Measurements from ENCODE around the gene BARHL2. TPM values are rescaled to one million over a fixed set of nuclear protein-coding genes. Genes with fewer than 3 reads are reported as not detected.

BARHL2 gene
- total and polyA plus RNA-seq, 2 of the 4 experiments (the other 2 are of a cell fraction): not detected

DNA sequence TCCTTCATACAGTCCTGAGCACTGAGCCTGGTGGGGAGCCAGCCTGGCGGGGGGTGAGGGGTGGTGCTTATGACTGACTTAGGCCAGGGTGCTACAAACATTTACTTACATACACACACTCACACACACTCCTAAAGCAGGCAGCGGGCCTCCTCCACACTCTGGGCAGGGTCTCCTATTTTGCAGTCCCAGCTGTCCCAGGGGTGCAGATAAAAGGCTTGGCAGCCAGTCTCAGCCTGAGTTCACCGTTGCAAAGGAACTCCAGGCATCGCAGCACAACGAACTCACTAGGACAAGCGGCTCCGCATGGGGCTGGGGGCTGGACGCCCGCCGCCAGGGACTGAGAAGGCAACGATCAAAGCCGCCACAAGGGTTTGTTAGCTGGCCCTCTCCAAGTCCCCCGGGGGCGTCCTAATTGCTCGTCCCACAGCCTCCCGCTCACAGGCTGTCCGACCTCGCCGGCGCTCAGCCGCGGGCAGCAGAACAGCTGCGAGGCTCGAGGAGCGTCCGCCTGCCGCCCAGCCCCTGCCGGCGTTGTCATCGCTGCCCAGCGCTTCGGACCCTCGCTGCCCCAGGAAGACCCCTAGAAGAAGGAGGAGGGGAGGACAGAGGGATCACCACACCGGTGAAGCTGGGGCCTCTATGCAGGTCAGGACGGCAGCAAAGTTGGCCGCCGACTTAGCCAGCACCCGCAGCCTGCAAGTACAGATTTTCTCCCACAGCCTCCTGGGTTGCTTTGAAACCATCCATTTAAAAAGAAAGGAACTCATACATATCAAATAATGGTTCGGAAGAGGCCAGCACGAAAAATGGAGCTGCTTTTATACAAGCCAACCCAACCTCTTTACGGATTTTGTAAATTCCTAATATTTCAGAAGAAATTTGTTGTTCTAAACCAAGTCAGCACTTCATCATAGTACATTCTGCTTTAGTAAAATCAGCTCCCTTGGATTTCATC is 6.2 kb downstream of the BARHL2 start (continued):
- TF ChIP-seq MXI1 (IDR thresholded peaks at IDR 0.05; ENCODE audit: borderline replicate concordance, low read depth, low read length) (no peak), CHD1 (IDR thresholded peaks at IDR 0.05; ENCODE audit: low read depth, low read length) (no peak), POLR2A (IDR thresholded peaks at IDR 0.05; ENCODE audit: low read depth, low read length) (no peak)

DNA sequence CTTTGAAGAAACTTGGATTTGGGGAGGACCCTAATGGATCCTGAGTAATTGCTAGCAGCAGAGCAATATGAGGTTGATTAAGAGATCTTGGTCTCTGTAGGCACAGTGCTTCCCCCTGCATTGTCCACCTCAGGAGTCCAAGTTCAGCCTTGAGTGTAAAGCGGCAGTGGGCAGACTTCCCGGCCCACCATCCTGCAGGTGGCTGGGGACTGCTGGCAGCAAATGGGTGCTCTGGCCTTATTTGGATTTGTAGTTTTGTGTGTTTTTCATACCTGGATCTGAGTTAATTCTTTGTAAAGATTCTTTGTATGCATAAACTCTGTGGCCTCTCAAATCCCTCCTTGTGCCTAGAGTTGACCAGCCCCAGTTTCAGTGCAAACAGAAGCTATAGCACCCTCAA is 7.6 kb downstream of the BARHL2 start:
- Histone ChIP-seq H3K23ac (ENCODE audit: low read depth, low read length) (no peak overlapping the region), H3K79me1 (ENCODE audit: low read depth in 1 of 2, low read length in 2 of 2) (no peaks in the 10 kb centered on the region), H2BK15ac (ENCODE audit: low read depth, low read length) (no peak overlapping the region), H3K56ac (ENCODE audit: extremely low read depth, insufficient read depth, low read length) (no peak overlapping the region), H3K18ac (ENCODE audit: low read depth, low read length) (no peak overlapping the region), H3K4me2 (ENCODE audit: low read depth, low read length) (no peak overlapping the region), H4K8ac (ENCODE audit: low read depth in 2 of 2, low read length in 2 of 2) (no peak overlapping the region), H3K4me3 (ENCODE audit: insufficient read depth, low read depth, low read length) (no peak overlapping the region), H2AK9ac (replicated peaks; ENCODE audit: low read depth, low read length, poor library complexity) (no peak overlapping the region), H3K4me1 (ENCODE audit: control insufficient read depth, insufficient read depth, low read length) (no peaks in the 10 kb centered on the region), H4K5ac (ENCODE audit: low read depth, low read length) (no peak overlapping the region), H3K14ac (replicated peaks; ENCODE audit: low read depth, low read length) (no peak overlapping the region), H3K9me3 (ENCODE audit: control insufficient read depth, insufficient read depth, low read length) (no peaks in the 10 kb centered on the region; the same call in 1 of the 2 replicates), H4K91ac (ENCODE audit: insufficient read depth, low read depth, low read length) (no peak overlapping the region), H2AK5ac (ENCODE audit: low read depth, low read length) (no peak overlapping the region), H3K4ac (ENCODE audit: low read depth, low read length) (no peak overlapping the region), H3K36me3 (ENCODE audit: control insufficient read depth, insufficient read depth, low read length) (no peaks in the 10 kb centered on the region), H2AFZ (replicated peaks; ENCODE audit: low read length, poor library complexity) (no peak overlapping the region), H3K27me3 (ENCODE audit: control insufficient read depth, insufficient read depth, low read length) (peaks cover 82% of the 10 kb centered on the region), H4K20me1 (ENCODE audit: insufficient read depth, low read length) (no peaks in the 10 kb centered on the region), H3K27ac (ENCODE audit: insufficient read depth, low read length) (no peak overlapping the region), H3K9me1 (ENCODE audit: insufficient read depth, low read length) (no peaks in the 10 kb centered on the region), H3K9ac (ENCODE audit: low read depth, low read length) (no peak overlapping the region), H2BK20ac (ENCODE audit: low read depth, low read length) (no peak overlapping the region), H2BK5ac (ENCODE audit: low read depth, low read length, poor library complexity, severe bottlenecking) (no peak overlapping the region), H2BK120ac (ENCODE audit: low read depth, low read length) (no peak overlapping the region)
- BruUV-seq (replicated peaks): no TSS peak
- ChIA-PET CTCF (no interaction called here), POLR2A (ENCODE audit: unreplicated experiment) (no interaction called here)
- DNase-seq (no peak), ATAC-seq (ENCODE audit: low read depth) (no peak)
- intact Hi-C loops (cut with micrococcal nuclease) (no loop called here), dilution Hi-C loops (cut with HindIII; ENCODE audit: low sequenced_read_pairs, unreplicated experiment) (no loop called here), in situ Hi-C loops (cut with MboI; ENCODE audit: low sequenced_read_pairs) (no loop called here)
- no CpG with 5 or more reads among the region's 2 CpGs for WGBS, 2 experiments (ENCODE audit: extremely low coverage in 2 of 2, insufficient read length in 1 of 2)
- TF ChIP-seq, protein P1, sequence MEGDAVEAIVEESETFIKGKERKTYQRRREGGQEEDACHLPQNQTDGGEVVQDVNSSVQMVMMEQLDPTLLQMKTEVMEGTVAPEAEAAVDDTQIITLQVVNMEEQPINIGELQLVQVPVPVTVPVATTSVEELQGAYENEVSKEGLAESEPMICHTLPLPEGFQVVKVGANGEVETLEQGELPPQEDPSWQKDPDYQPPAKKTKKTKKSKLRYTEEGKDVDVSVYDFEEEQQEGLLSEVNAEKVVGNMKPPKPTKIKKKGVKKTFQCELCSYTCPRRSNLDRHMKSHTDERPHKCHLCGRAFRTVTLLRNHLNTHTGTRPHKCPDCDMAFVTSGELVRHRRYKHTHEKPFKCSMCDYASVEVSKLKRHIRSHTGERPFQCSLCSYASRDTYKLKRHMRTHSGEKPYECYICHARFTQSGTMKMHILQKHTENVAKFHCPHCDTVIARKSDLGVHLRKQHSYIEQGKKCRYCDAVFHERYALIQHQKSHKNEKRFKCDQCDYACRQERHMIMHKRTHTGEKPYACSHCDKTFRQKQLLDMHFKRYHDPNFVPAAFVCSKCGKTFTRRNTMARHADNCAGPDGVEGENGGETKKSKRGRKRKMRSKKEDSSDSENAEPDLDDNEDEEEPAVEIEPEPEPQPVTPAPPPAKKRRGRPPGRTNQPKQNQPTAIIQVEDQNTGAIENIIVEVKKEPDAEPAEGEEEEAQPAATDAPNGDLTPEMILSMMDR (conservative IDR thresholded peaks at IDR 0.05; ENCODE audit: low read depth, low read length): no peak
- TF ChIP-seq POLR2A (IDR thresholded peaks at IDR 0.05; ENCODE audit: low read depth, low read length): no peak
- no peak for TF ChIP-seq MAFK (IDR thresholded peaks at IDR 0.05; ENCODE audit: low read depth, low read length)
- no peak for TF ChIP-seq SMC3 (IDR thresholded peaks at IDR 0.05; ENCODE audit: low read depth, low read length)
- TF ChIP-seq BHLHE40 (IDR thresholded peaks at IDR 0.05; ENCODE audit: low read depth, low read length): no peak
- TF ChIP-seq RAD21 (IDR thresholded peaks at IDR 0.05; ENCODE audit: low read length): no peak
- TF ChIP-seq FOS (IDR thresholded peaks at IDR 0.05; ENCODE audit: low read depth, low read length): no peak
- TF ChIP-seq RCOR1 (IDR thresholded peaks at IDR 0.05; ENCODE audit: insufficient replicate concordance, low read length): no peak
- TF ChIP-seq CEBPB (IDR thresholded peaks at IDR 0.05; ENCODE audit: low read depth, low read length): no peak
- TF ChIP-seq, protein P2, sequence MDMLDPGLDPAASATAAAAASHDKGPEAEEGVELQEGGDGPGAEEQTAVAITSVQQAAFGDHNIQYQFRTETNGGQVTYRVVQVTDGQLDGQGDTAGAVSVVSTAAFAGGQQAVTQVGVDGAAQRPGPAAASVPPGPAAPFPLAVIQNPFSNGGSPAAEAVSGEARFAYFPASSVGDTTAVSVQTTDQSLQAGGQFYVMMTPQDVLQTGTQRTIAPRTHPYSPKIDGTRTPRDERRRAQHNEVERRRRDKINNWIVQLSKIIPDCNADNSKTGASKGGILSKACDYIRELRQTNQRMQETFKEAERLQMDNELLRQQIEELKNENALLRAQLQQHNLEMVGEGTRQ (IDR thresholded peaks at IDR 0.05; ENCODE audit: low read depth, low read length): no peak
- TF ChIP-seq NFE2L2 (IDR thresholded peaks at IDR 0.05; ENCODE audit: low read depth, low read length): no peak
- TF ChIP-seq CHD1 (IDR thresholded peaks at IDR 0.05; ENCODE audit: low read depth, low read length): no peak
- no peak for TF ChIP-seq MAZ (IDR thresholded peaks at IDR 0.05; ENCODE audit: borderline replicate concordance, low read depth, low read length)
- TF ChIP-seq MXI1 (IDR thresholded peaks at IDR 0.05; ENCODE audit: borderline replicate concordance, low read depth, low read length): no peak

Measured in IMR-90 (cell line).